ENCODE measurements around the gene PTPRZ1. TPM values are rescaled to one million over a fixed set of nuclear protein-coding genes. Genes with fewer than 3 reads are reported as not detected.
A peak's percentile ranks its signal among the peaks of the same experiment; 100 is the strongest.

Gene PTPRZ1
- polyA plus RNA-seq, 1 of the 3 experiments (the other 2 are of a cell fraction) = not detected

GRCh38 chr7:122014697-122015096, 141.7 kb downstream of the PTPRZ1 start:
- 17% methylated on average over 1 of the region's 1 CpG for WGBS (ENCODE audit: low lambda C conversion rate)
- DNase-seq = no peak

DNA sequence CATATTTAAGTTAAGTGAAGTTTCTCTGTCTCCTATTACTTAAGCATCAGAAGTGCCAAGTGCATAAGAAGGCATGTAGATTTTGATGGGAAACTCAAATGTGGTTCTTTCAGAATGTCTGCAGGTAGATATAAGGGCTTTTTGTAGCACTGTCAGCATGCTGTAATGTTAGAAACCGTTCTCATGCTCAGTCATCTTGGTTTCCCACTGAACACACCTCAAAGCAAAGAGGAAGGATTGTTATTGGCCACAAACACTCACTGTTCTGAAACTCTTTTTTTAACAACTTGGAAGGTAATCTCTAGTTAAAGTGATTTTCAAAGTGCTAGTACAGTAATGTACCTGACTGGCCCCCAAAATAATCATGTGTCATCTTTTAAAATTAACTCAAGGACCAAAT, 145.1 kb downstream of the PTPRZ1 start:
- no peaks in the 10 kb centered on the region for H3K36me3 ChIP-seq (replicated peaks in 1 of 2; ENCODE audit: control insufficient read depth in 1 of 2, insufficient read depth in 2 of 2, low read length in 1 of 2)
- no peak overlapping the region for H3K4me3 ChIP-seq (ENCODE audit: low read depth in 2 of 2, low read length in 1 of 2)
- no peak for DNase-seq
- H3K27me3 ChIP-seq (ENCODE audit: insufficient read depth) = peaks cover 4% of the 10 kb centered on the region
- H3K27ac ChIP-seq (ENCODE audit: low read depth in 2 of 2, low read length in 1 of 2) = no peak overlapping the region
- ChIA-PET POLR2A (no interaction called here), CTCF (interaction anchor here (1.4 kb wide), 1 partner anchor 23 kb away, joined by 7 read pairs; no protein-coding TSS in a partner anchor)
- H3K9ac ChIP-seq = no peak overlapping the region
- H2AFZ ChIP-seq (ENCODE audit: low read depth) = no peak overlapping the region
- TF ChIP-seq SMC3 (IDR thresholded peaks at IDR 0.05; ENCODE audit: low read depth, low read length) (no peak), JUND (IDR thresholded peaks at IDR 0.05) (no peak), MEF2A (IDR thresholded peaks at IDR 0.05; ENCODE audit: borderline replicate concordance, low read depth) (no peak), TAF1 (IDR thresholded peaks at IDR 0.05; ENCODE audit: borderline replicate concordance, low read depth, low read length) (no peak), USF1 (IDR thresholded peaks at IDR 0.05; ENCODE audit: borderline replicate concordance, low read depth) (no peak), RFX5 (IDR thresholded peaks at IDR 0.05; ENCODE audit: low read length) (no peak), IRF3 (IDR thresholded peaks at IDR 0.05; ENCODE audit: low read depth, low read length) (no peak), FOSL2 (IDR thresholded peaks at IDR 0.05; ENCODE audit: borderline replicate concordance, low read depth) (no peak), SIN3A (IDR thresholded peaks at IDR 0.05; ENCODE audit: borderline replicate concordance, low read depth, low read length) (no peak)
- H3F3A ChIP-seq (replicated peaks; ENCODE audit: insufficient read depth) = no peaks in the 10 kb centered on the region
- WGBS (ENCODE audit: low lambda C conversion rate) = 0% methylated on average over 1 of the region's 1 CpG
- H3K79me2 ChIP-seq (ENCODE audit: insufficient read depth) = no peaks in the 10 kb centered on the region
- H4K20me1 ChIP-seq (ENCODE audit: insufficient read depth) = no peaks in the 10 kb centered on the region
- H3K9me3 ChIP-seq = no peaks in the 10 kb centered on the region
- H3K9me2 ChIP-seq = no peaks in the 10 kb centered on the region
- no peak overlapping the region for H3K4me2 ChIP-seq
- H3K4me1 ChIP-seq (ENCODE audit: control insufficient read depth in 1 of 2, insufficient read depth in 2 of 2, low read depth in 1 of 2, low read length in 1 of 2) = no peaks in the 10 kb centered on the region

More at GRCh38 chr7:122014697-122015096, 141.7 kb downstream of the PTPRZ1 start:
- H3K4me1 ChIP-seq (ENCODE audit: control insufficient read depth in 1 of 2, insufficient read depth in 2 of 2, low read depth in 1 of 2, low read length in 1 of 2) = no peaks in the 10 kb centered on the region
- no peak overlapping the region for H2AFZ ChIP-seq (ENCODE audit: low read depth)
- CTCF ChIA-PET = interaction anchor here (0.8 kb wide), 1 partner anchor 78 kb away, joined by 3 read pairs; no protein-coding TSS in a partner anchor
- peaks cover 18% of the 10 kb centered on the region for H3K27me3 ChIP-seq (ENCODE audit: insufficient read depth)
- POLR2A ChIA-PET = no interaction called here
- H3K9ac ChIP-seq = no peak overlapping the region
- TF ChIP-seq, protein P1, sequence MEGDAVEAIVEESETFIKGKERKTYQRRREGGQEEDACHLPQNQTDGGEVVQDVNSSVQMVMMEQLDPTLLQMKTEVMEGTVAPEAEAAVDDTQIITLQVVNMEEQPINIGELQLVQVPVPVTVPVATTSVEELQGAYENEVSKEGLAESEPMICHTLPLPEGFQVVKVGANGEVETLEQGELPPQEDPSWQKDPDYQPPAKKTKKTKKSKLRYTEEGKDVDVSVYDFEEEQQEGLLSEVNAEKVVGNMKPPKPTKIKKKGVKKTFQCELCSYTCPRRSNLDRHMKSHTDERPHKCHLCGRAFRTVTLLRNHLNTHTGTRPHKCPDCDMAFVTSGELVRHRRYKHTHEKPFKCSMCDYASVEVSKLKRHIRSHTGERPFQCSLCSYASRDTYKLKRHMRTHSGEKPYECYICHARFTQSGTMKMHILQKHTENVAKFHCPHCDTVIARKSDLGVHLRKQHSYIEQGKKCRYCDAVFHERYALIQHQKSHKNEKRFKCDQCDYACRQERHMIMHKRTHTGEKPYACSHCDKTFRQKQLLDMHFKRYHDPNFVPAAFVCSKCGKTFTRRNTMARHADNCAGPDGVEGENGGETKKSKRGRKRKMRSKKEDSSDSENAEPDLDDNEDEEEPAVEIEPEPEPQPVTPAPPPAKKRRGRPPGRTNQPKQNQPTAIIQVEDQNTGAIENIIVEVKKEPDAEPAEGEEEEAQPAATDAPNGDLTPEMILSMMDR (IDR thresholded peaks at IDR 0.05) = peak; percentile 48
- TF ChIP-seq FOSL2 (IDR thresholded peaks at IDR 0.05; ENCODE audit: borderline replicate concordance, low read depth) = no peak
- TF ChIP-seq USF1 (IDR thresholded peaks at IDR 0.05; ENCODE audit: borderline replicate concordance, low read depth) = no peak
- no peaks in the 10 kb centered on the region for H3K36me3 ChIP-seq (replicated peaks in 1 of 2; ENCODE audit: control insufficient read depth in 1 of 2, insufficient read depth in 2 of 2, low read length in 1 of 2)
- no peaks in the 10 kb centered on the region for H3K79me2 ChIP-seq (ENCODE audit: insufficient read depth)
- H3K4me2 ChIP-seq = no peak overlapping the region
- H3F3A ChIP-seq (replicated peaks; ENCODE audit: insufficient read depth) = no peaks in the 10 kb centered on the region
- H3K27ac ChIP-seq (ENCODE audit: low read depth in 2 of 2, low read length in 1 of 2) = no peak overlapping the region
- no peaks in the 10 kb centered on the region for H3K9me2 ChIP-seq
- no peaks in the 10 kb centered on the region for H3K9me3 ChIP-seq
- no peaks in the 10 kb centered on the region for H4K20me1 ChIP-seq (ENCODE audit: insufficient read depth)
- H3K4me3 ChIP-seq (ENCODE audit: low read depth in 2 of 2, low read length in 1 of 2) = no peak overlapping the region
